ENCODE results near the gene SLC9C2. TPM values are rescaled to one million over a fixed set of nuclear protein-coding genes. Genes with fewer than 3 reads are reported as not detected.
A peak's percentile ranks its signal among the peaks of the same experiment; 100 is the strongest.

SLC9C2 gene
- total RNA-seq, 1 donor from 2014 or later, result 0.54 TPM

DNA sequence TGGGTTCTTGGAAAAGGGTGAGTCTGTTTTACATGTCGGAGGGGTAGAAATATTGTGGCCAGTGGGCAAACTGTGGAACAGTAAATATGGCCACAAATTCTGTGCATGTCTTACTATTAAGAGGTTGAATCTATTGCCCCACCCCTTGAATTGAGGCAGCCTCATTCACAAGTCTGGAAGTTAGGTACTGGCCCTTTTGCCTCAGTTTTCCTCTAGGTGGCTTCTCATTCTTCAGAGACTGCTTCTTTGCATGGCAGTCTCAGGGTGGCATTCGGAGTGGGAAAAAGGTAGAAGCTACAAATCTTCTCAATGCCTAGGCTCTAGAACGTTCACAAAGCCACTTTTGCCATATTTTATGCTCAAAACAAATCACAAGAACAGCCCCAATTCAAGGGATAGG, 57.2 kb downstream of the SLC9C2 start:
- Histone ChIP-seq H3K4me1 (ENCODE audit: insufficient read depth, low read length) (no peaks in the 10 kb centered on the region), H3K9ac (ENCODE audit: low read length) (no peak overlapping the region), H3K79me2 (ENCODE audit: insufficient read depth, low read length) (no peaks in the 10 kb centered on the region), H2AFZ (ENCODE audit: low read depth, low read length) (no peak overlapping the region), H3K27ac (ENCODE audit: low read depth, low read length) (no peak overlapping the region), H3K4me2 (ENCODE audit: low read length) (no peak overlapping the region), H4K20me1 (ENCODE audit: insufficient read depth, low read length) (no peaks in the 10 kb centered on the region), H3K27me3 (ENCODE audit: insufficient read depth, low read length) (no peaks in the 10 kb centered on the region), H3K36me3 (ENCODE audit: insufficient read depth, low read length) (no peaks in the 10 kb centered on the region), H3K4me3 (ENCODE audit: insufficient read depth, low read depth, low read length) (no peak overlapping the region), H3K9me3 (ENCODE audit: insufficient read depth, low read depth, low read length) (no peaks in the 10 kb centered on the region)
- Mint-ChIP-seq H3K36me3 (ENCODE audit: low read depth, unreplicated experiment) (no peaks in the 10 kb centered on the region), H3K9me3 (ENCODE audit: unreplicated experiment) (peaks cover 8% of the 10 kb centered on the region), H3K4me1 (ENCODE audit: low read depth, unreplicated experiment) (no peaks in the 10 kb centered on the region), H3K27me3 (ENCODE audit: low read depth, unreplicated experiment) (no peaks in the 10 kb centered on the region), H3K4me3 (ENCODE audit: unreplicated experiment) (no peak overlapping the region), H3K27ac (ENCODE audit: unreplicated experiment) (no peak overlapping the region)
- TF ChIP-seq, protein P1, sequence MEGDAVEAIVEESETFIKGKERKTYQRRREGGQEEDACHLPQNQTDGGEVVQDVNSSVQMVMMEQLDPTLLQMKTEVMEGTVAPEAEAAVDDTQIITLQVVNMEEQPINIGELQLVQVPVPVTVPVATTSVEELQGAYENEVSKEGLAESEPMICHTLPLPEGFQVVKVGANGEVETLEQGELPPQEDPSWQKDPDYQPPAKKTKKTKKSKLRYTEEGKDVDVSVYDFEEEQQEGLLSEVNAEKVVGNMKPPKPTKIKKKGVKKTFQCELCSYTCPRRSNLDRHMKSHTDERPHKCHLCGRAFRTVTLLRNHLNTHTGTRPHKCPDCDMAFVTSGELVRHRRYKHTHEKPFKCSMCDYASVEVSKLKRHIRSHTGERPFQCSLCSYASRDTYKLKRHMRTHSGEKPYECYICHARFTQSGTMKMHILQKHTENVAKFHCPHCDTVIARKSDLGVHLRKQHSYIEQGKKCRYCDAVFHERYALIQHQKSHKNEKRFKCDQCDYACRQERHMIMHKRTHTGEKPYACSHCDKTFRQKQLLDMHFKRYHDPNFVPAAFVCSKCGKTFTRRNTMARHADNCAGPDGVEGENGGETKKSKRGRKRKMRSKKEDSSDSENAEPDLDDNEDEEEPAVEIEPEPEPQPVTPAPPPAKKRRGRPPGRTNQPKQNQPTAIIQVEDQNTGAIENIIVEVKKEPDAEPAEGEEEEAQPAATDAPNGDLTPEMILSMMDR (IDR thresholded peaks at IDR 0.05; ENCODE audit: insufficient read depth, low read depth, low read length), result no peak
- TF ChIP-seq EZH2 (IDR thresholded peaks at IDR 0.05; ENCODE audit: insufficient read depth, low read length), result no peak
- DNase-seq (ENCODE audit: low read depth) (no peak), FAIRE-seq (no peak)

DNA sequence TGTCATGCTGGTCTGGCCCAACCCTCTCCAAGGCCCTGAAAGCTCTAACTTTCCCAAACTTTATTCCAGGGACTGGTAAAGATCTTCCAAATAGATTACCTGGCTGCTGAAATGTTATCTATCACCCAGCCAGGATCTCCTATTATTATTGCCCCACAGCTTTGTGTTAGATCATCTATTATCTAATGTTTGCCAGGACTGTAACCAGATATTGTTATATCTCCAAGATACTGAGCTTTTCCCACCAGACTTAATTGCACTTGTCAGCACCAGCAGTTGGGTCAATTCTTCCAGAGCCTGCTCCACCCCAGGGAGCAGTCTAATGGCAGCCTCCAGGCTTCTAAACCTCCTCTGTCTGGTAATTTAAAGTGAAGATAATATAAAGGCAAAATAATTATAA, 66.6 kb downstream of the SLC9C2 start:
- Mint-ChIP-seq H3K4me1 (ENCODE audit: low read depth, unreplicated experiment) (peaks cover 10% of the 10 kb centered on the region), H3K9me3 (ENCODE audit: unreplicated experiment) (no peaks in the 10 kb centered on the region), H3K27me3 (ENCODE audit: low read depth, unreplicated experiment) (peaks cover 3% of the 10 kb centered on the region), H3K4me3 (ENCODE audit: unreplicated experiment) (no peak overlapping the region), H3K36me3 (ENCODE audit: low read depth, unreplicated experiment) (no peaks in the 10 kb centered on the region), H3K27ac (ENCODE audit: unreplicated experiment) (no peak overlapping the region)
- Histone ChIP-seq H3K9me3 (ENCODE audit: insufficient read depth, low read depth, low read length) (no peaks in the 10 kb centered on the region), H3K79me2 (ENCODE audit: insufficient read depth, low read length) (no peaks in the 10 kb centered on the region), H4K20me1 (ENCODE audit: insufficient read depth, low read length) (no peaks in the 10 kb centered on the region), H3K36me3 (ENCODE audit: insufficient read depth, low read length) (no peaks in the 10 kb centered on the region), H3K27me3 (ENCODE audit: insufficient read depth, low read length) (no peaks in the 10 kb centered on the region), H3K4me1 (ENCODE audit: insufficient read depth, low read length) (no peaks in the 10 kb centered on the region), H3K4me2 (ENCODE audit: low read length) (no peak overlapping the region), H2AFZ (ENCODE audit: low read depth, low read length) (no peak overlapping the region), H3K4me3 (ENCODE audit: insufficient read depth, low read depth, low read length) (no peak overlapping the region), H3K9ac (ENCODE audit: low read length) (no peak overlapping the region), H3K27ac (ENCODE audit: low read depth, low read length) (no peak overlapping the region)
- FAIRE-seq, result no peak
- TF ChIP-seq, protein P1 (IDR thresholded peaks at IDR 0.05; ENCODE audit: insufficient read depth, low read depth, low read length), result no peak
- TF ChIP-seq EZH2 (IDR thresholded peaks at IDR 0.05; ENCODE audit: insufficient read depth, low read length), result no peak
- no peak for DNase-seq (ENCODE audit: low read depth)

DNA sequence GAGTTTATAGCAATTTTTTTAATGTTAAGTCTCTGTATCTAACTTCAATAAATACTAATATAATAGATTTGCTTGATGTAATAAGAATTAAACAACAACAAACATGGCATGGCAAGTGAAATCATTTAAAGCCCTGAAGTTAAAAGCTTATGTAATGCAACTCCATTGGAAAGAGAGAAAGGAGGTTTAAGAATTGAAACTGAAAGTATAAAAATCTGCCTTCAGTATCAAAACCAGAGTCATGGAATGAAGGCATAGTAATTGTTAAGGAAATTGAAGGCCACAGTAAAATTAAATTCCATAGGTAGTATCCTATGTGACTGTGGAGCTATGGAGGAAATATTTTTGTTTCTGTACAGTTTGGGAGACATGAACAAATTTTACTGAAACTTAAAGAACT, 70.6 kb downstream of the SLC9C2 start:
- Histone ChIP-seq H3K27ac (ENCODE audit: low read depth, low read length) (no peak overlapping the region), H3K9ac (ENCODE audit: low read length) (no peak overlapping the region), H2AFZ (ENCODE audit: low read depth, low read length) (no peak overlapping the region), H3K27me3 (ENCODE audit: insufficient read depth, low read length) (no peaks in the 10 kb centered on the region), H4K20me1 (ENCODE audit: insufficient read depth, low read length) (no peaks in the 10 kb centered on the region), H3K79me2 (ENCODE audit: insufficient read depth, low read length) (no peaks in the 10 kb centered on the region), H3K9me3 (ENCODE audit: insufficient read depth, low read depth, low read length) (no peaks in the 10 kb centered on the region), H3K4me2 (ENCODE audit: low read length) (peak overlapping the region; percentile 6), H3K36me3 (ENCODE audit: insufficient read depth, low read length) (no peaks in the 10 kb centered on the region), H3K4me1 (ENCODE audit: insufficient read depth, low read length) (no peaks in the 10 kb centered on the region), H3K4me3 (ENCODE audit: insufficient read depth, low read depth, low read length) (no peak overlapping the region)
- Mint-ChIP-seq H3K9me3 (ENCODE audit: unreplicated experiment) (no peaks in the 10 kb centered on the region), H3K4me3 (ENCODE audit: unreplicated experiment) (no peak overlapping the region), H3K27me3 (ENCODE audit: low read depth, unreplicated experiment) (no peaks in the 10 kb centered on the region), H3K4me1 (ENCODE audit: low read depth, unreplicated experiment) (peaks cover 32% of the 10 kb centered on the region), H3K36me3 (ENCODE audit: low read depth, unreplicated experiment) (no peaks in the 10 kb centered on the region), H3K27ac (ENCODE audit: unreplicated experiment) (peak overlapping the region; percentile 64)
- TF ChIP-seq, protein P1 (IDR thresholded peaks at IDR 0.05; ENCODE audit: insufficient read depth, low read depth, low read length), result no peak
- no peak for TF ChIP-seq EZH2 (IDR thresholded peaks at IDR 0.05; ENCODE audit: insufficient read depth, low read length)
- FAIRE-seq (no peak), DNase-seq (ENCODE audit: low read depth) (no peak)

Measured in astrocyte (in vitro differentiated cells and primary cell).